K562 (cell line): Measurements from ENCODE around the gene NR2E1. TPM values are rescaled to one million over a fixed set of nuclear protein-coding genes. Genes with fewer than 3 reads are reported as not detected.

Source experiments
- ATAC-seq: fragments of 200-7000 bp; cut with Tn5 transposase; 3 replicates; pipeline ENCODE4 v1.9.1; 2020; ENCODE audit warnings: moderate library complexity
- BruUV-seq: library from RNA; stranded (reverse); fragments of 400-500 nt; replicated peaks from 2 replicates; lab custom pipeline; 2021; lab: Mats Ljungman, UMichigan
- CTCF ChIA-PET: fragments of 300-600 bp; formaldehyde crosslinking; extraction: SDS; loops from one replicate; lab custom pipeline; 2021; ENCODE audit warnings: low intra/inter-chr PET ratio; lab: Yijun Ruan, JAX
- POLR2A ChIA-PET: fragments of 300-600, 350-650 bp; sonication (Branson Sonifier 250); formaldehyde crosslinking; extraction: SDS; loops from one replicate; lab custom pipeline; 2021; ENCODE audit warnings: antibody characterized with exemption, inconsistent platforms; lab: Yijun Ruan, JAX
- DNase-seq, 4 experiments: peaks; one replicate each; pipeline versions ENCODE4 v3.0.0 to v3.0.0-alpha.2; 2011 to 2018; ENCODE audit warnings: low spot score in 3 of 4, mixed read lengths in 3 of 4; ENCODE audit errors: extremely low read depth in 1 of 4
- FAIRE-seq: peaks from 2 replicates; lab custom pipeline; 2011; peaks lifted over from hg19 to GRCh38; lab: Jason Lieb, UNC
- H2AFZ ChIP-seq: 2 replicates; pipeline ENCODE4 v1.6.0; 2011; ENCODE audit warnings: low read depth, low read length, control low read depth, inconsistent platforms
- H3K27ac ChIP-seq: fragments of 200-600 bp; 3 replicates; pipeline ENCODE4 v1.8.0; 2011; ENCODE audit warnings: low read depth, mild to moderate bottlenecking, control low read depth, inconsistent platforms, low read length, moderate library complexity, mixed read lengths; ENCODE audit errors: extremely low read depth
- H3K27me3 ChIP-seq, 2 experiments: fragments of 300-600 bp in 1 of 2; 2 replicates in 1 of 2; 3 replicates in 1 of 2; pipeline versions ENCODE4 v1.6.0 to v1.8.0; 2011; ENCODE audit warnings: inconsistent platforms in 2 of 2, low read length in 2 of 2, mild to moderate bottlenecking in 1 of 2, mixed read lengths in 1 of 2, moderate library complexity in 1 of 2; ENCODE audit not compliant: control insufficient read depth in 2 of 2, insufficient read depth in 2 of 2
- H3K36me3 ChIP-seq: fragments of 300-600 bp; 3 replicates; pipeline ENCODE4 v1.8.0; 2011; ENCODE audit warnings: mild to moderate bottlenecking, low read length, inconsistent platforms; ENCODE audit not compliant: control insufficient read depth, insufficient read depth
- H3K4me1 ChIP-seq, 2 experiments: fragments of 200-600 bp in 1 of 2; replicated peaks in 1 of 2; 2 replicates in 1 of 2; 3 replicates in 1 of 2; pipeline versions ENCODE4 v1.5.1 to v1.8.0; 2011; ENCODE audit warnings: inconsistent platforms in 2 of 2, low read length in 2 of 2, mild to moderate bottlenecking in 1 of 2, mixed read lengths in 1 of 2, moderate library complexity in 1 of 2; ENCODE audit not compliant: control insufficient read depth in 2 of 2, insufficient read depth in 2 of 2
- H3K4me2 ChIP-seq: 2 replicates; pipeline ENCODE4 v1.6.1; 2011; ENCODE audit warnings: low read length, control low read depth, inconsistent platforms, mixed read lengths; ENCODE audit not compliant: insufficient read depth
- H3K4me3 ChIP-seq: fragments of 200-600 bp; sonication (generic), shearing (Covaris generic); 2 replicates; pipeline ENCODE4 v1.5.1; 2016; ENCODE audit warnings: control low read depth, inconsistent platforms
- H3K79me2 ChIP-seq: fragments of 200-600 bp; 3 replicates; pipeline ENCODE4 v1.8.0; 2011; ENCODE audit warnings: low read length, inconsistent platforms; ENCODE audit not compliant: control insufficient read depth, insufficient read depth
- H3K9ac ChIP-seq, 2 experiments: 2 replicates each; pipeline versions ENCODE4 v1.6.0 to v1.6.1; 2011; ENCODE audit warnings: low read depth in 2 of 2, low read length in 2 of 2, control low read depth in 1 of 2, inconsistent platforms in 1 of 2, mild to moderate bottlenecking in 1 of 2, mixed read lengths in 1 of 2; ENCODE audit not compliant: insufficient read depth in 1 of 2
- H3K9me1 ChIP-seq: one replicate; pipeline ENCODE4 v1.6.0; 2011; ENCODE audit warnings: inconsistent platforms, mild to moderate bottlenecking, low read length, moderate library complexity; ENCODE audit not compliant: control insufficient read depth, insufficient read depth
- H3K9me3 ChIP-seq: replicated peaks from 2 replicates; pipeline ENCODE4 v1.5.1; 2011; ENCODE audit warnings: low read depth, low read length, inconsistent platforms; ENCODE audit not compliant: control insufficient read depth, insufficient read depth
- H4K20me1 ChIP-seq: replicated peaks from 2 replicates; pipeline ENCODE4 v1.6.1; 2011; ENCODE audit warnings: low read length, inconsistent platforms, mixed read lengths; ENCODE audit not compliant: control insufficient read depth, insufficient read depth
- AFF4 ChIP-seq: sonication (generic); formaldehyde crosslinking; IDR thresholded peaks from 2 replicates; pipeline ENCODE4 v1.8.0; 2023; ENCODE audit warnings: mild to moderate bottlenecking, missing genetic modification reagents
- ARHGAP35 ChIP-seq: fragments of 450-650 bp; IDR thresholded peaks from 2 replicates; pipeline ENCODE4 v1.6.1; 2018; ENCODE audit not compliant: partially characterized antibody
- BCL6 ChIP-seq: fragments of 250-450 bp; sonication (Bioruptor Pico); IDR thresholded peaks from 2 replicates; pipeline ENCODE4 v1.4.0; 2020
- BCOR ChIP-seq: fragments of 450-650 bp; IDR thresholded peaks from 2 replicates; pipeline ENCODE4 v1.6.1; 2016
- FUS ChIP-seq: fragments of 200-400 bp; formaldehyde crosslinking; optimal IDR thresholded peaks from 2 replicates; pipeline ENCODE3; 2017; ENCODE audit warnings: low read depth, low read length
- GATA2 ChIP-seq: sonication (generic); formaldehyde crosslinking; IDR thresholded peaks from 2 replicates; pipeline ENCODE4 v1.4.0; 2020; ENCODE audit warnings: mild to moderate bottlenecking, missing genetic modification reagents
- IRF9 ChIP-seq: fragments of 450-650 bp; IDR thresholded peaks from 2 replicates; pipeline ENCODE4 v1.6.1; 2016; ENCODE audit warnings: missing biosample characterization, missing genetic modification characterization
- LCOR ChIP-seq: sonication (generic); formaldehyde crosslinking; IDR thresholded peaks from 2 replicates; pipeline ENCODE4 v1.8.0; 2022; ENCODE audit warnings: mild to moderate bottlenecking, missing genetic modification reagents
- NFXL1 ChIP-seq: fragments of 450-650 bp; formaldehyde crosslinking; IDR thresholded peaks from 2 replicates; pipeline ENCODE4 v1.4.0; 2021; ENCODE audit warnings: mild to moderate bottlenecking
- NONO ChIP-seq, 2 experiments: fragments of 200-400 bp in 1 of 2; fragments of 450-650 bp in 1 of 2; formaldehyde crosslinking in 1 of 2; IDR thresholded peaks; 2 replicates each; pipeline ENCODE4 v1.6.1; 2017; ENCODE audit warnings: low read depth in 2 of 2, mild to moderate bottlenecking in 2 of 2, moderate library complexity in 2 of 2, low read length in 1 of 2
- RFX1 ChIP-seq: fragments of 450-650 bp; IDR thresholded peaks from 2 replicates; pipeline ENCODE4 v1.6.1; 2016; ENCODE audit warnings: mild to moderate bottlenecking, moderate library complexity
- SIN3B ChIP-seq: fragments of 450-650 bp; IDR thresholded peaks from 2 replicates; pipeline ENCODE4 v1.6.1; 2017; ENCODE audit warnings: low read depth, mild to moderate bottlenecking, moderate library complexity
- TSHZ1 ChIP-seq: fragments of 250-450 bp; sonication (Bioruptor Pico); IDR thresholded peaks from 2 replicates; pipeline ENCODE4 v1.4.0; 2020; ENCODE audit warnings: mild to moderate bottlenecking, moderate library complexity
- ZNF436 ChIP-seq: fragments of 250-450, 450-650 bp; sonication (Bioruptor Pico); formaldehyde crosslinking; IDR thresholded peaks from 2 replicates; pipeline ENCODE4 v1.7.0; 2020; ENCODE audit warnings: mild to moderate bottlenecking
- ZNF830 ChIP-seq: fragments of 250-450 bp; sonication (Bioruptor Pico); IDR thresholded peaks from 2 replicates; pipeline ENCODE4 v1.5.0; 2021; ENCODE audit warnings: mild to moderate bottlenecking
- WGBS: fragments of 100-300 bp; shearing (Covaris generic); methylation state at CpG from one replicate; pipeline ENCODE4 v1.1.6; 2016; ENCODE audit warnings: low coverage, mixed read lengths; ENCODE audit not compliant: insufficient coverage; ENCODE audit errors: missing lambda C conversion rate; 5-methylcytosine and 5-hydroxymethylcytosine counted together
- in situ Hi-C: fragments of 300-500 bp; cut with MboI; formaldehyde crosslinking; loops from 4 replicates; pipeline ENCODE4 v1.15.0; 2018; ENCODE audit warnings: inconsistent platforms, mixed read lengths
- intact Hi-C: fragments of 100-400 bp; cut with micrococcal nuclease; formaldehyde crosslinking; loops from 2 replicates; pipeline ENCODE4 v1.14.2; 2022
- polyA plus RNA-seq, 8 experiments: library from polyadenylated mRNA; depleted of rRNA in 4 of 8; stranded (reverse) in 5 of 8; unstranded in 3 of 8; fragments of >200 nt; fragmentation: Nextera tagmentation in 2 of 8; fragmentation: Illumina TruSeq in 1 of 8; extraction: Ambion mirVana in 2 of 8; extraction: Trizol in 1 of 8; gene quantifications; 2 replicates each; pipeline versions ENCODE4 v1.2.1 to v1.2.3, GENCODE V29; 2011 to 2014; ENCODE audit warnings: inconsistent platforms in 1 of 8, missing spikeins in 1 of 8
- total RNA-seq, 7 experiments: library from RNA; depleted of rRNA in 6 of 7; stranded (reverse); fragments of >200 nt in 6 of 7; fragmentation: Illumina TruSeq in 2 of 7; extraction: Trizol in 2 of 7; gene quantifications; 2 replicates each; pipeline versions ENCODE4 v1.2.1 to v1.2.3, GENCODE V29; 2011 to 2021; ENCODE audit warnings: low replicate concordance in 1 of 7

NR2E1 gene
- total and polyA plus RNA-seq, 9 of the 15 experiments (the other 6 are each of a cell fraction or from before 2014, with no cell fraction given) = not detected

GRCh38 chr6:108121612-108122011 is 44.2 kb upstream of the NR2E1 start (continued):
- TF ChIP-seq ZNF436 (CRISPR knock-in tag) = no peak
- no peak for TF ChIP-seq BCOR
- TF ChIP-seq TSHZ1 (CRISPR knock-in tag) = no peak
- no peak for TF ChIP-seq GATA2

GRCh38 chr6:108123481-108123929 is 42.3 kb upstream of the NR2E1 start:
- 2% methylated on average over 13 of the region's 13 CpGs for WGBS
- Histone ChIP-seq H3K27ac (no peak overlapping the region), H3K27me3 (peaks cover 20 to 43% of the 10 kb centered on the region in 2 experiments; a peak in 4 of 5 replicates), H4K20me1 (no peaks in the 10 kb centered on the region), H3K79me2 (no peaks in the 10 kb centered on the region), H3K36me3 (no peaks in the 10 kb centered on the region), H3K9me3 (no peaks in the 10 kb centered on the region), H3K4me2 (no peak overlapping the region), H3K4me3 (no peak overlapping the region), H3K4me1 (peaks cover 0 to 4% of the 10 kb centered on the region in 2 experiments; a peak in 1 of 5 replicates), H2AFZ (no peak overlapping the region), H3K9me1 (no peaks in the 10 kb centered on the region), H3K9ac (no peak overlapping the region)
- in situ Hi-C loops (no loop called here), intact Hi-C loops (no loop called here)
- ChIA-PET CTCF (no interaction called here), POLR2A (no interaction called here)
- TF ChIP-seq FUS (no peak), BCL6 (no peak), ZNF830 (CRISPR knock-in tag) (no peak), RFX1 (no peak), SIN3B (no peak), NFXL1 (CRISPR knock-in tag) (no peak), NONO (IDR thresholded peaks at IDR 0.05; ENCODE audit: low read depth in 2 of 2, low read length in 1 of 2) (no peak), IRF9 (tag) (no peak), AFF4 (CRISPR knock-in tag) (no peak), ARHGAP35 (no peak), LCOR (CRISPR knock-in tag) (no peak)
- no TSS peak for BruUV-seq
- ATAC-seq = no peak; the same call in 2 of the 3 replicates
- DNase-seq = no peak
- no peak for FAIRE-seq
